Activated CD4-positive, CD25-positive, alpha-beta regulatory T cell treated with anti-CD3 and anti-CD28 coated beads, Interleukin-2, amount 50 U/mL, for 72 hours (primary cell): ENCODE results near the gene TRIP4.
A peak's percentile ranks its signal among the peaks of the same experiment; 100 is the strongest.

ENCODE experiments used
- DNase-seq: peaks from one replicate; pipeline ENCODE4 v3.0.0; 2021

TRIP4 gene

GRCh38 chr15:64452988-64453688, 65.5 kb downstream of the TRIP4 start:
- DNase-seq: no peak

- DNase-seq: no peak
Measured at GRCh38 chr15:64453689-64454037, 66.0 kb downstream of the TRIP4 start.

- no peak for DNase-seq
Measured at GRCh38 chr15:64454282-64454681, 66.6 kb downstream of the TRIP4 start.

GRCh38 chr15:64455961-64456371, 68.3 kb downstream of the TRIP4 start:
- DNase-seq: no peak

- DNase-seq: no peak
Measured at GRCh38 chr15:64456634-64457108, 69.0 kb downstream of the TRIP4 start.

GRCh38 chr15:64459066-64459781, 71.6 kb downstream of the TRIP4 start:
- no peak for DNase-seq

- DNase-seq: peak; percentile 88
Measured at GRCh38 chr15:64460206-64460723, 72.6 kb downstream of the TRIP4 start, which contains the start of gene ZNF609. Gene ZNF609 (plus strand): TSS chr15:64460578. CDS start chr15:64499420, 38,842 bp downstream.

- DNase-seq: peak; percentile 34
Measured at GRCh38 chr15:64460724-64461720, 73.4 kb downstream of the TRIP4 start.

GRCh38 chr15:64461721-64462162, 74.1 kb downstream of the TRIP4 start:
- no peak for DNase-seq

GRCh38 chr15:64462492-64462891, 74.9 kb downstream of the TRIP4 start:
- no peak for DNase-seq

GRCh38 chr15:64464276-64465005, 76.8 kb downstream of the TRIP4 start:
- no peak for DNase-seq

- no peak for DNase-seq
Measured at GRCh38 chr15:64466408-64467141, 78.9 kb downstream of the TRIP4 start.

- no peak for DNase-seq
Measured at GRCh38 chr15:64472161-64472560, 84.5 kb downstream of the TRIP4 start.

GRCh38 chr15:64474846-64475245, 87.2 kb downstream of the TRIP4 start:
- DNase-seq: no peak

GRCh38 chr15:64476550-64476949, 88.9 kb downstream of the TRIP4 start:
- no peak for DNase-seq

- no peak for DNase-seq
Measured at GRCh38 chr15:64478863-64479262, 91.2 kb downstream of the TRIP4 start.

GRCh38 chr15:64480891-64481290, 93.3 kb downstream of the TRIP4 start:
- DNase-seq: no peak

GRCh38 chr15:64483749-64484148, 96.1 kb downstream of the TRIP4 start:
- DNase-seq: no peak

- DNase-seq: no peak
Measured at GRCh38 chr15:64485796-64486195, 98.2 kb downstream of the TRIP4 start.

- no peak for DNase-seq
Measured at GRCh38 chr15:64490598-64491259, 103.1 kb downstream of the TRIP4 start.

- DNase-seq: no peak
Measured at GRCh38 chr15:64493641-64494040, 106.0 kb downstream of the TRIP4 start.
